Stimulated activated CD4-positive, alpha-beta T cell treated with anti-CD3 and anti-CD28 coated beads, Interleukin-12 subunit alpha, Interleukin-12 subunit beta, amount 100 ng/mL, for 4 hours (primary cell): ENCODE data around the gene FSTL4.
"Not testable (repeated sequence)": the region's sequence is repeated elsewhere in the genome, so short reads cannot be mapped to it uniquely, and the experiment has no call there.

Source experiments
- DNase-seq: peaks from one replicate; pipeline ENCODE4 v3.0.0-alpha.2; 2020

FSTL4 gene

DNA sequence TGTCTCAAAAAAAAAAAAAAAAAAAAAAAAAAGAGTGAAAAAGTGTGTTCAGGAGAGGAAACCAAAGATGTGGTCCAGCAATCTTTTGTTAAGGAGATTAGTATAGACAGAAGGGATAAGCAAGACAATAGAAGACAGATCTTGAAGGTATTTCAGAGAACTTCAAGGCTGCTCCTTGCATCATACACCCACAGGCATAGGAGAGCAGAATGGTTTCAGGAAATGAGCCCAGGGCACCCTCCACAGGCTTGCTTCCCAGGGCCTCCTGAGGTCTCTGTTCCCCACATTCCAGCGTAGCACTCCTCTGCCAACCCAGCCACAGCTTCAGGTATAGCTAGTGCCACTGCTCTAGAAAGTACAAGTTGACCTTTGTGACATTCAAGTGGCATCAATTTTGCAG is 65.8 kb downstream of the FSTL4 start:
- DNase-seq, result no peak

DNA sequence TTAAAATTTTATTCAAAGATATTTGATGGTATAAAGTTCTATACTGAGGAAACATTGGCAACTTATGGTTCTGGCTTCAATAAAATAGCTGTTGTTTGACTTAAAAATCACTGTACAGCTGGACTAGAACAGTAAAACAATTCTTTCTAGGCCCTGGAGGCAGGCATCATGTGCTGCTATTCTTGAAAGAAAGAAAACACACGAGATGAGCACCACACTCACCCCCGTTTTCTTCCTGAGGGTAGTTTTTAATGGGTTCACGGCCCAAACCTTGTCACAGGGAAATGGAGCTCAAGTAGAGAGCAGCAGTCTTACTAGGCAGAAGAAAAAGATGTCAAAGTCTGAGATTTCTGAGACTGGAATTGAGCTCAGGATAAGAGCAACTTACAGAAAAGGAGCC is 68.0 kb downstream of the FSTL4 start:
- no peak for DNase-seq

DNA sequence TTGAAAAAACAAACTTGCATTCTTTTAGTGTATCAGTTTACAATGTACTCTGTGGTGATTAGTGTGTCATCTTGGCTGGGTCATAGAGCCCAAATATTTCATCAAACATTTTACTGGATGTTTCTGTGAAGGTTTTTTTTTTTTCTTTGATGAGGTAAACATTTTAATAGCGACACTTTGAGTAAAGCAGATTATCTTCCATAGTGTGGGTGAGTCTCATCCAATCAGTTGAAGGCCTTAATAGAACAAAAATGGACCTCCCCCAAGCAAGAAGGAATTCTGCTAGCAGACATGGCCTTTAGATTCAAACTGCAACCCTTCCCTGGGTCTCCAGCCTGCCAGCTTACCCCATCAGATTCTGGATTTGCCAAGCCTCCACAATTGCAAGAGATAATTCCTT is 72.5 kb downstream of the FSTL4 start:
- DNase-seq, result no peak

DNA sequence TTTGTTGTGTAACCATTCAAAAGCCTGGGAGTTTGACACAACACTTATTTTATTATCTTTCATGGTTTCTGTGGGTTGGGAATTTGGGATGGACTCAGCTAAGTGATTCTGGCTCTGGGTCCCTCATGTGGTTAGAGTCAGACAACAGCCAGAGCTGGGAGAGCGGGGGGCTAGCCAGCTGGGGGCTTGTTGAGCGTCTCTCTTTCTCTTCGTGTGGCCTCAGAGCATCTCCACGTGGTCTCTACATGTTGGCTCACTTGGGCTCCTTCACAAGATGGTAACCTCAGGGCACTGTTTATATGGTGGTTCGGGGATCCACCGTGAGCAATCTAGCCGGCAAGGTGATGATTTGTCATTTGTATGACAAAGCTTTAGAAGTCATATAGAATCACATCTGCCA is 73.6 kb downstream of the FSTL4 start:
- DNase-seq, result no peak

DNA sequence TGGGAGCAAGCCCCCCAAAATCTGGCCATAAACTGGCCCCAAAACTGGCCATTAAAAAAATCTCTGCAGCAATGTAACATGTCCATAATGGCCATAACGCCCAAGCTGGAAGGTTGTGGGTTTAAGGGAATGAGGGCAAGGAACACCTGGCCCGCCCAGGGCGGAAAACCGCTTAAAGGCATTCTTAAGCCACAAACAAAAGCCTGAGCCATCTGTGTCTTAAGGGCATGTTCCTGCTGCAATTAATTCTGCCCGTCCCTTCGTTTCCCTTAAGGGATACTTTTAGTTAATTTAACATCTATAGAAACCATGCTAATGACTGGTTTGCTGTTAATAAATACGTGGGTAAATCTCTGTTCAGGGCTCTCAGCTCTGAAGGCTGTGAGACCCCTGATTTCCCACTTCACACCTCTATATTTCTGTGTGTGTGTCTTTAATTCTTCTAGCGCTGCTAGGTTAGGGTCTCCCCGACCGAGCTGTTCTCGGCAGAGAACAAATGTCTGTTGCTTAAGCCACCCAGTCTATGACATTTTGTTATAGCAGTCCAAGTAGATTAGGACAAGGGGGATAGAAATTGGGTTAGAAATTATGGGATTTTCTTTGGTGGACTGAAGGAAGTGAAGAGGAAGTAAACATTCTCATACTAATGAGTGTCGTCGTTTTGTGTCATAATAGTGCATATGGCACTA is 77.0 kb downstream of the FSTL4 start:
- not testable (repeated sequence) for DNase-seq

DNA sequence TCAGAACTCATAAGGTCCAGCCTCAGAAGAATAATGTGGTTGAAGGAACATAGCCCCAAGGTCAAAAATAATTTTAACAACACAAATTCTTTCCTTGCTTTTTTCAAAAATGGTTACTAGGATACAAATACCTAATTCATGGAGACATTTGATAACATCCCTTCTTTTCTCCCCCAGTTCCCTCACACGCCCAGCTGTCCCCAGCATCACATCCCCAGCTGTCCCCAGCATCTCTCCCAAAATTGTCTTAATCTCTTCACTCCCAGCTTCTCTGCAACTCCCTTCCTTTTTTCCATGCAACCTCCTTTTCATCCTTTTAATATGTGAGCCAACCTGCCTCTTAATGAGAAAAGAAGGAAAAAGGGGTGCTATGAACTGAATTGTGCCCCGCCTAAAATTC is 77.8 kb downstream of the FSTL4 start:
- DNase-seq, result no peak

DNA sequence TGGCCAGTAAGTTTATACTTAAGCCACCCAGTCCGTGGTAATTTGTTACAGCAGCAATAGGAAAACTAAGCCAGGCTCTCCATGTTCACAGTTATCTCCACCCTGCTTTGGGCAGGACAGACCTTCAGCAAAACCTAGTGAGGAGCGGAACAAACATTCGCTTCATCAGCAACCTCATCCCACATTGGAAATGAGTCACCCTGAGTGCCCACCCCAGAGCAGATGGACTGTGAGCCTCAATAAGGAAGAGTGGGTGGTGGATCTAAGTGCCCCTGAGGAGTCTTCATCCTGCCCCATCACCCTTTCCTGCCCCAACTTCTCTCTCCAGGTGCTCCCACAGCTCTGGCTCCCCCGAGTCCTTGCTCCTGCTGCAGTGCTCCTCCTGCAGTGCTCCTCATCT is 78.8 kb downstream of the FSTL4 start:
- DNase-seq, result no peak

DNA sequence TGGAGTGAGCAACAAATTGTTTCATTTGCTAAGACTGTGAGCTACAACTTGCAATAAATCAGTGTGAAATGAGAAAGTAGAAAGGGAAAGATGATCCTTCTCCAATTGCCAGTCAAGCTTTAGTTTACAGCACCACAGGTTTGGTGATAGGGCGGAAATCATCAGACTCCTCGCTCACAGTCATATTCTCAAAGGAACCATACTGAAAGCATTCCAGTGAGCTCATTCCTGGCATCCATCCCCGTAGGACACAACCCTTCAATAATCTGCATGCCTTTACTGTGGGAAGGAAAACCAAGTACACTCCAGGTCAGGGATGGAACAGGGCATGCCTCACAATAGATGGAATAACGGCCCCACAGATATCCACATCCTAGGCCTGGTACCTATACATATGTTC is 80.7 kb downstream of the FSTL4 start:
- no peak for DNase-seq

DNA sequence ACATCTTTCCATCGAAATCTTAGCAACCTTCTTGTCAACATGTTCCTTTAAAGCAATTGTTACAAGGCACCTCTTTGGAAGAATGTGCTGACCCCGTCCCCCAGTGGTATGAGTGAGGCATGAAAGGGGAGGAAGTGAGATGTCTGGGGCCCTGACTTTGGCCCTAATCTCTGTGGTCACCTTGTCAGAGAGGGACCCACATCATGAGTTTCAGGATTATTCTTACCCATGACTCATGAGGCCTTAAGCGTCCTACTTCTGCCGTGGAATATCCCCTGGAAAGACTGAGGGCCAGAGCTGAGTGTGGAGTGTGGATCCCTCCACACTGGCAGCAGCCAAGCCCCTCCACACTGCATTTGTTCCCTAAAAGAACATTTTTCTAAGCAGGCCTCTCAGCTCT is 81.2 kb downstream of the FSTL4 start:
- no peak for DNase-seq

DNA sequence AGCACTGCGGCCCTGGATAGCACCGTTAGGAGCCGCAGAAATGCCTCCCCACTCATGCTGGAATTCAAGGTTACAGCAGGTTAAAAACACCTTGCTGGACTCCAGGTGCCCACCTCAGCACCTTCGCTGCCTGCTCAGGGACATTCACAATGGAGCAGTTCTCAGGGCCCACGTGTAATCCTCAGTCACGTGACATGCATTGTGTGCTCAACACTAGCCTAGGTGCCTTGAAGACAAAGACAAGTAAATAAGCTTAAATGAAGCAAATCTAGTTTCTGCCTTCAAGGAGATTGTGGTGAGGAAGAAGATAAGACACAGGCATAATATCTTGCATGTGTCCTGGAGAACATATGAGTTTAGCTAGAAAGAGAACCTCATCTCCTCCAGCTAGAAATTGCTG is 82.1 kb downstream of the FSTL4 start:
- no peak for DNase-seq

DNA sequence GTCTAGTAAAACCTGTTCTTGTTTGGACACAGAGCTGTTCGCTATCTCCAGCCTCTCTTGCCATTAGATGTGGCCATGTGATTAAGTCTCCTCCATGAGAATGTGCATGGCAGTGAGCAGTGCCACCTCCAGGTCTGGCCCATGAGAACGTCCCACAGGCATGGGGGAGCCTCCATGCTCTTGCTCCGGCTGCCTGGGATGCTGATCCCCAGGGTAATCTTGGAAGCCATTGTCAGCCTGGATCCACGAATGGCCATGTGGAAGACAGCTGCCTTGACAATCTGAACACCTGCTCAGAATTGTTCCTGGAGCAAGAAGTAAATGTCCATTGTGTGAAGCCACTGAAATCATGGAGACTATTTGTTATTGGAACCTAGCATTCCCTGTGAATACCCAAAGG is 83.5 kb downstream of the FSTL4 start:
- no peak for DNase-seq

DNA sequence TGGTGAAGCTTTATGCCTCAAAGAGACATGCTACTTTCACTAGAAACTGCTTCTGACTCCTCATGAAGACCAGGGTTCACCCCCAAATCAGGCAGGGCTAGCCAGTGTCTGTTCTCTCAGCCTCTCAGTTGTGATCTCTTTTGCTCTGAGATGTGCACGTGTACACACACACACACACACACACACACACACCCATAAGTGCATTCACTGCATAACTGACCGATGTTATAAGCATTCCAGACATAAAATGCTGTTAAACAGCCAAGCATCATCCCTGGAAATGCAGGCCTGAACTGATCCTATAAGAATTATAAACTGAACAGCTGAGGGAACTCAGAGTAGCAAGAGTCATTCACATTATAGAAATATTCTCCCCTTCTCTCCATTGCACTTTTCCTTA is 85.0 kb downstream of the FSTL4 start:
- DNase-seq, result no peak

DNA sequence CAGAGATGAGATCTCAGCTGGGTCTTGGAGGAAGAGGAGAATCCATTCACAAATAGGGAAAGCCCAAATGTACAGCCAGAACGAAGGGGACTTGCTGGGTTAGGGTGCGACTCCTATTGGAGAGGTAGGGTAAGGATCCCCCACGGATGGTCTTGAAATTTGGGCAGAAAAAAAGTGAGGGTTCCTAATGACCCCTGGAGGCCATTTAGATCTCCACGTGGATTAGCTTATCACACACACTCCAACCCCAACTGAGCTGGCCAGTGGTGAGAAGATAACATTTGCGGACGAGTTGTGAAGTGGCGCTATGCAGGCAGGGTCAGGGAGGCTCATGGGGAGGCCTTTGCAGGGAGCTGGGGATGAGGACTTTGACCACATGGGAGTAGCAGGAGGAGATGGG is 86.0 kb downstream of the FSTL4 start:
- DNase-seq, result no peak

DNA sequence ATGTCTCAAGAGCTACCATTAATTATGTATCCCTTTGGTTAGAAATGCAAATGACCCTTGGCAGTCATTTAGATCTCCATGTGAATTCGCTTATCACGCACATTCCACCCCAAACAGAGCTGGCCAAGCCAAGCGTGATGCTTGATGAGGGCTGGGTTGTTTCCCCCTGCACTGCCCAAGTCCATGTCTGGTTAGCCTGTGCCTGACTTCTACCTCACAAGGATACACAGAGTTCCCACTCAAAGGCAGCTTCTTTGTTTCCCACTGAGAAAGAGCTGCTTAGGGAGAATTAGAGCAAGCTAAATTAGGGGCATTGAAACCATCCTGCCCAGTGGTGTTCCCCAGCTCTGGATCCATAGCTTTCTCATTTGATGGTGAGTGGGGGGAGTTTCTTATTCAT is 87.2 kb downstream of the FSTL4 start:
- no peak for DNase-seq

DNA sequence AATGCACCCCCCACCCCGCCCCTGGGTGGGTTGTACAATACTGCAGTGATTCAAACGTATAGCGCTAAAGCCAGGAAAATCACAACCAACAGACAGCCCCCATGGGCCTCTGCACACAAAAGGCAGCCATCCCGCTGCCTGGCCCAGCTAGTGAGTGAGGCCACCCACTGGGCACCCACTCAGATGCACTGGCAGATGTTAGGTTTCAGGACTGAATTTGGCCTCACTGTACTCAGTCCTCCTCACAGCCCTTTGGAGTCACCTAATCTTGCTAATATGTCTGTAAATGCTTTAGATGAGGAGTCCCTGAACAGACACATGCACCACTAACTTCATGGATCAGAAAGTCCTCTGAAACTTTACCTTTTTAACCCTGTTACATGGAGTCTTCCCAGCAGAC is 87.7 kb downstream of the FSTL4 start:
- no peak for DNase-seq

DNA sequence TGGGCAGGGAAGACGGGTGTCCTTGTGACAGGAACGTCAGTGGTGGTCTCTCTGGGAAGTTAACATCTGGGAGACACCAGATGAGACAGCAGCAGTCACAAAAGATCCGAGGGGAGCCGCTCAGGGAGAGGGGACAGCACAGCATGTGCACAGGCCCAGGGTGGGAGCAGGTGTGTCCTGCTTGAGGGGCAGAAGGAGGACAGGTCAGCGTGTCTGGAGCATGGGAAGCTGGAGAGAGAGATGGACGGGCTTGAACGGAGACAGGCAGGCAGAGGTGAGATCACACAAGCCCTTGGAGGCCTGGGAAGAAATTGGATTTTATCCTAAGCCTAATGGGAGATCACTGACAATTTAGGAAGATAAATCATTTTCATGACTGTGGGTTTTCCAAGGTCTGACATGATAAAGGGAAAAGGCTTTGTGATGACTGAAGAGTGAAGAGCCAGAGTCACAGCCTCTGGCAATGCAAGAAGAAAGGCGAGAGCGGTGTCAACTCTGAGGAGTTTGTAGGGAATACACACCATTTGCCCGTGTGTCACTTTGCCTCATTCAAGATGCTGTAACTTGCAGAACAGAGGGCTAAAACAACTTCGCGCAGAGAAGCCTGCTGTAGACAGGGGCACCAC is 88.3 kb downstream of the FSTL4 start:
- no peak for DNase-seq

DNA sequence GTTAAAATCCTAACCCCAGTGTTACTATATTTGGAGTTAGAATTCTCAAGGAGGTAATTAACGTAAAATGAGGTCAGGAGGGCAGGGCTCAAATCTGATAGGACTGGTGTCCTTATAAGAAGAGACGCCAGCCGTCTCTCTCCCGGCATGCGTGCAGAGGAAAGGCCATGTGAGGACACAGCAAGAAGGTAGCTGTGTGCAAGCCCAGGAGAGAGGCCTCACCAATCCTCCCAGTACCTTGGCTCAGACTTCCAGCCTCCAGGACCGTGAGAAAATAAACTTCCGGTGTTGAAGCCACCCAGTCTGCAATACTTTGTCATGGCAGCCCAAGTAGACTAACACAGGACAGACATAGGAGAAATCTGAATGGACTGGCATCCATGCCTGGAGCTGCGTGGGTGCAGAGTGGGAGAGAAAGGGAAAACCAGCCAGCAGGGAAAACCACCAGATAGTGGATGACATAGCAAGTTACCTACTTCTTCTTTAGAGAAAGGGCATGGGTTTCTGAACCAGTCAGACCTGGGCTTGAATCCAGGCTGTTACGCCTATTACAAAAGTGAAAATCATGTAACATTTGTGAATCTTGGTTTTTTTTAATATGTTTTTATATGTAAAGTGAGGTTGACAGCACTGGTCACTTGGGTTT is 89.2 kb downstream of the FSTL4 start:
- no peak for DNase-seq

DNA sequence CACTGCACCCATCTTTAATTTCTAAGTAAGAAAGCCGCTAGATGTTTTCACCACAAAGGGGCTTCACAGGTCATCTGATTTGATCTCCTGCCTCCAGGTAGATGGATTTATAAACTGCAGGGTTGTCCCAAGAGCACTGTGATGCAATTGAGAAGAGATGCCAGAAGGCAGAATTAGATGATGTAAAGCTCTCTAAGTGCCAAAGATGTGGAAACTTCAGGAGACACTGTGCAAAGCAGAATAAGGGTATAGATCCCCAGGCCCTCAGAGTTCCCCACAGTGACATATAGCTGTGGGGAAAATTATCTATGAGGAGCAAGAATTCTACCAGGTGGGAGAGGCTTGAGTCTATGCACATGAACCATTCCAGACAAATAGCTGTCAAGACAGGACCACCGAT is 90.5 kb downstream of the FSTL4 start:
- no peak for DNase-seq

DNA sequence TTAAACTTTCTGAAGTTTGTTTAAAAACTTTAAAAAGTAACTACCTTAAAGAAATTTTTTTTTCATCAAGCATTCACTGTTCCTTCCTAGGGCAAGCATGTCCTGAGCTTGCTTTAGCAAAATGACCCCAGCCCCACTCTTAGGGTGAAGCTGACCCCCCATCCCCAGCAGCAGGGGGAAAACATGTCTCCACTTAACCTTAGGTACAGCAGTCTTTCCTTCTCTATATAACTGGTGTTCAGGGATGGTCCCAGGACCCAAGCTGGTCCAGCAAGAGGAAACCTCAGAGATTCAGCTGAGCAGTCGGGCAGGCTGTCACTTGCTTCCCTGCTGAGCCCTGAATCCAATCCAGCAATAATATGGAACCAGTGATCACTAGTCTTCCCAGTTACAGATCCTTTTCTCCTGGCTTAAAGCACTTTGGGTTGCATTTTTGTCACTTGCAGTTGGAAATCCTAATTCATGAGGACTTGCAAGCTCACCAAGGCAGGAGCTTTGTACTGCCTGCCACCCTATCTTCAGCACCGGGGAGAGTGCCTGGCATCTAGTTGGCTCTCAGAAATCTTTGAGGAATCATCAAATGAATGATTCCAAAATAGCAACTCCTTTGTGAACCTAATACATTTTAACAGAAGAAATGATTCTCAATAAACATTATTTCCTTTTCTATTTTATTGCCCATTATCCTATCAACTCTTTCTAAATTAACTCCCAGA is 91.2 kb downstream of the FSTL4 start:
- DNase-seq, result no peak

DNA sequence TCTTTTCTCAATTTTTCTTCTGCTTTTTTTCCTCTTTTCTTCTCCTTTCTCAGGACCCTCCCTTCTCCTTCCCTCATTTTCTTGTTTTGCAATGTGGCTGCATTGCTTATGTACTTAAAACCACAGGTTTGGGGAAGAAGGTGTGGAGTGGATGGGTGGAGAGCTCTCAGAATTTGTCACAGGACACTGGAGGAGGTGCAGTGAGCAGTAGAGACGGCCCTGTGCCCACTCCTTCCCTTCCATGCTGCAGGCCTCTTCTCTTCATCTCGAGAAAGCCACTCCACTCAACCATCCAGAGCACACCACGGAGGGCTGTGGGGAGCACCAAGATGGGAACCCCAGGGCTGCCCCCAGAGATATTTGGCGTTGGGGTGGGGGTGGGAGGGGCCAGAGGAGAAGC is 92.3 kb downstream of the FSTL4 start:
- DNase-seq, result no peak

DNA sequence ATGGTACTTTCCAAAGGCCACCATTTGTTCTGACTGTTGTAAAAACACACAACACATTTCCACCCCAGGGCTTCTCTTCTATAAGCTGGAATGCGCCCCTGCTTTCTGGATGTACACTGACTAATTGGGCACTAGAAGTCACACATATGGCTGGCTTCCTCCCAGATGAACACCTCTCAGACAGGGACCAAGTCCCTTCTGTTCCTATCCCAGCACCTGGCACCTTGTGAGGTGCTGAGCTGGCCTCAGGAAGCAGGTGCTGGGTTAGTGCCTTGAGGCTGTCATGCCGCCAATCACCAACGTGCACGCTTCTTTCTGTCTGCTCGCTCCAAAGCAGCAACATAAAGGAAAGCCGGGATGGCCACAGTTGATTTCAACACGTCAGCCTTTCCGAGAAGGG is 93.2 kb downstream of the FSTL4 start:
- no peak for DNase-seq

DNA sequence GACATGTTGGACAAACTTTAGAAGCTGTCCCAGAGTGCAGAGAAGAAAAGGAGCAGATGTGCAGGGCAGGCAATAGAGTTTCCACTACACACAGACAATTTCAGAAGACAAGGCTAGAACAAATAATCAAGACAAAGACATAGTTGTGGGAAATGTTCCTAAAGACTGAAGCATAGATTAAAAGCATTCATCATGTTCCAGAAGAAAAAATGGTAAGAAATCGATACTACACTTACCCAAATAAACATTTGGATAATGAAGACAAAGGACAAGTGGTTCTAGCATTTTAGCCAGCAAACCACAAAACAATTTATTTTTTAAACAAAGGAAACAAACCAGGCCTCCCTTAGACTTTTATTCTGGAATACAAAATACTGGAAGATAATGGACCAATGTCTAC is 97.9 kb downstream of the FSTL4 start:
- DNase-seq, result no peak

DNA sequence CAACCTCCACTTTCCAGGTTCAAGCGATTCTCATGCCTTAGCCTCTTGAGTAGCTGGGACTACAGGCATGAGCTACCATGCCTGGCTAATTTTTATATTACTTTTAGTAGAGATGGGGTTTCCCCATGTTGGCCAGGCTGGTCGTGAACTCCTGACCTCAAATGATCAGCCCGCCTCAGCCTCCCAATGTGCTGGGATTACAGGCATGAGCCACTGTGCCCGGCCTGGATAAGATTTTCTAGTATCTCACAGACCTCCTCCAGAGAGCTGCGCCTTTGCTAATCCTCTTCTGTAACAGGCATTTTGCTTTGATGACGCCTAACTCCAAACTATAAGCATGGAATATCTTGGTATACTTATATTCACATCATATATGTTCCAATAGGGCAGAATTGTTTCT is 99.4 kb downstream of the FSTL4 start:
- DNase-seq, result no peak

DNA sequence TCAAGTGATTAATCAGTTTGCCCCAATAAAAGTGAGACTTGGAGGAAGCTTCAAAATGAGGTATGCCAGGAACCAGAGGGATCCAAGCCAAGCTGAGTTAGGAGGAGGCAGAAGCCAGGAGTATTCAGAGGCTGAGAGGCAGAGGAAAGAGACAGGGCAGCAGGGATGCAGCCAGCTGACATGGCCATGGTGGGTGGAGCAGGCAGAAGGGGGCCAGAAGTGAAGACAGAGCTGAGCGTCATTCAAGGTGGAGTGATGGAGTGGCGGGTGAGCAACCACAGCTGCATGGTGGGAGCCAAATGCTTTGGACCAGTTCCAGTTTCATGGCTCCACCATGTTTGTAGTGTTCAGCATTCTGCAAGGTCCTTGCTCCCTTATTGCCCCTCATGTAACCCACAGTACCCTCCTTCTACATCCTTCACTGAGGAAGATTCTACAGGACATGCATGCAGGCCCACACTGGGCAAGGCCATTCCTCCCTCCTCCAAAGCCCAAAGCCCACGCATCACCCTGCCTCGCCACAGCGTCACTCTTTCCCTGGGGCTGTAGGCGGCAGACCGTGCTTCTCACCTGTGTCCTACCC is 100.6 kb downstream of the FSTL4 start:
- no peak for DNase-seq
